ENCODE measurements around the gene CRIP1.

Gene CRIP1

DNA sequence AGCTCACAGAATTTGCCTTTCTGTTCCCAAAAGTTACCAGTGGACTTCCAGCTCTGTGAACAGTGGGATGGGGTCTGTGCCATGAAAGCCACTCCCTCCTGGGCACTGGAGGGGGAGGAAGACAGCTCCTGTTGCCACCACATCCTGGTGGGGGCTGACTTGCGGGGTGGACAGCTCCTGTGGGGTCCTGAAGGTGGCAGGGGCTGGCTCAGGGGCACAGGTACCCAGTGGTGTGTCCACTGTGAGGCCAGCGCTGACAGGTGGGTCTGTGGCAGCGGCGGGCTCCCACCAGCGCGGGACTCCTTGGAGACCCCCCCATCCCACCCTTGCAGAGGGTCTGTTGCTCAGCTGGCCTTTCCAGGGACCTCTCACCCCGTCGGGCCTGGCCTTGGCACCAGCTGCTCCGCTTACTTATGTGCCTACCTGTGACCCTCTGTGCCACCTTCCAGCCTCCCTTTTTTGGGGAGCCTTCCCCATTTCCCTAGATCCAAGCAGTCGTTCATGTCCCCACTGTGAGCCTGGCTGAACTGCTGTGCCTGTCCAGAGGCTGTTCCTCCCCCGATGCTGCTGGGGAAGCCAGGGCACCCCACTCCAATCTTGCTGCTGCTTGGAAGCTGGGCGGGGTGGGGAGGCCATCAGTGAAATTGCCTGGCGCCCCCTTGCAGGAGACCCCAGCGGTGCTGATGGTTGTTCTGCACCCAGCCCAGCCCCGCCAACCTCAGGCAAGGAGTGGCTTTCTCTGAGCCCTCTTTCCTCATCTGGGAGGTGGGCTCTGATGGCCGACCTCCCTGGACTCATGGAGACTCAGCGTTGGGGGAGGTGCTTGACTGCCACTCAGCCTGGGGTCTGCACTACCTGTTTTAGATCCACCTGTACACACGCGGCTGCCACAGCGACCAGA lies 6.5 kb downstream of the CRIP1 start:
- DNase-seq = no peak

- no peak for DNase-seq
Observed at GRCh38 chr14:105493921-105494605, 7.4 kb downstream of the CRIP1 start.

GRCh38 chr14:105494606-105494929 lies 7.9 kb downstream of the CRIP1 start:
- no peak for DNase-seq

DNA sequence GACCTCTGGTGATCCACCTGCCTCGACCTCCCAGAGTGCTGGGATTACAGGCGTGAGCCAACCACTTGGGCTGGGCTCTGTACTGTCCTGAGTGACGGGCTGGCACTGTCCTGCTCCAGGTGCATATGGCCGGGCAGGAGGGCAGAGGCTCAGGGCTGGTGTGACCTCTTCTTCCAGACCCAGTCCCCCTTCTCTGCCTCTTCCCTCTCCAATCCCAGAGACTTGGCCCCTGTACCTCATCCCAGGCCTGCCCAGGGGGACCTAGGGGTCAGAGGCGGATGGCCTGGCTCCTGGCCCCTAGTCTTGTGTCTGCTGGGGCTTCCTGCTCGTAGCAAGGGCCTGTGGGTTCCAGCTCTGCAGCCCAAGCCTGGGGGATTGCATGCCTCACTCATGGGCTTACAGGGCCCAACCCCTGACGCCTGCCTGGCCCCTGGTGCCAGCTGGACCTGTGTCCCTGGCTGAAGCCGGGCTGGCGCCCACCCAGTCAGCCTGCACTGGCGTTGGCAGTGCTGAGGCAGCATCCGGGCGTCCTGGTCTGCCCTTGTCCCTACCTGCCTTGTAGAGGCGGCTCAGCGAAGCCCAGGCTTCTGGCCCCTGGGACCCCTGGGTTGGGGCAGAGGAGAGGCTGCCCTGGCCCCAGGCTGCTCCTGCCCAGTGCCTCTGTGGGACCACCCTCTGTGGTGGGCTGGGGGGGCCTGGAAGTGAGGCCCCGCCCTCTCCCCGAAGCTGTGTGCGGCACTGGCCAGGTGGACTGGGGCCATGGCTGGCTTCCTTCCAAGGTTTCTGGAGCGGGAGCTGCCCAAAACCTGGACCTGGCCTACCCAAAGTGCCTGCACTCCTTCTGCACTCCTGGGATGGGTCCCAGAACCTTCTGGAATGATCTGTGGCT lies 8.7 kb downstream of the CRIP1 start:
- DNase-seq = no peak

- no peak for DNase-seq
Observed at GRCh38 chr14:105495990-105496830, 9.5 kb downstream of the CRIP1 start.

DNA sequence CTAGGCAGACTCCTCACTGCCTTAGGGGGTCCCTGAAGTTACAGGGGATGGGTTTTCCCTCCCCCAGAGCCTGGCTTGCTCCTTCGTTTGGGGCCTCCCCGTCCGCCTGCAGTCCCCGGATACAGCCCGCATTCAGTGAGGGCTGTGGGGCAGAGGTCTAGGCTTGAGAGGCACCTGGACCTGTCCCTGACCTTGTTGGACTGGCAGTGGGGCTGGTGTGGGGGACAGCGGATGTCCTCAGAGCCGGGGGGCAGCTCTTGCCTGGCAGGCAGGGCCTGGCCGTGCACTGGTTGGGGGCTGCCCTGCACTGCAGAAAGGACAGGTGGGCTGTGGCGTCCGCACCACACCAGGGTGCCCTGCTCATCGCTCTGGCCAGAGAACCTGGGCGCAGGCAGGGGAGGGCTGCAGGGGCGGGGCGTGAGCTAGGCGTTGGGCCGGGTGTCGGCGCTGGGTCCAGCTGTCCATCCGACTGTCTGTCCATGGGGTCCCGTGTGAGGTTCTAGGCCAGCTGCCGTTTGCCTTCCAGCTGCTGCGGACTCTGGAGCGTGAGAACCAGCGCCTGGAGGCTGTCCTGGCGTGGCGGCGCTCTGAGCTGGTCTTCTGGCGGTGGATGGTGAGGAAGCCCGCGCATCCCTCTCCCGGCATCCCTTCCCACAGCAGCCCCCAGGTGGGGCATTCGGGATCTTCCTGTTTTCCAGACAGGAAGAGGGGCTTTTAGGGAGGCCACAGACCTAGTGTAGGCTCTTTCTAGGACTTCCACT lies 10.3 kb downstream of the CRIP1 start:
- DNase-seq = no peak

- no peak for DNase-seq
Observed at GRCh38 chr14:105497671-105498429, 11.2 kb downstream of the CRIP1 start.

DNA sequence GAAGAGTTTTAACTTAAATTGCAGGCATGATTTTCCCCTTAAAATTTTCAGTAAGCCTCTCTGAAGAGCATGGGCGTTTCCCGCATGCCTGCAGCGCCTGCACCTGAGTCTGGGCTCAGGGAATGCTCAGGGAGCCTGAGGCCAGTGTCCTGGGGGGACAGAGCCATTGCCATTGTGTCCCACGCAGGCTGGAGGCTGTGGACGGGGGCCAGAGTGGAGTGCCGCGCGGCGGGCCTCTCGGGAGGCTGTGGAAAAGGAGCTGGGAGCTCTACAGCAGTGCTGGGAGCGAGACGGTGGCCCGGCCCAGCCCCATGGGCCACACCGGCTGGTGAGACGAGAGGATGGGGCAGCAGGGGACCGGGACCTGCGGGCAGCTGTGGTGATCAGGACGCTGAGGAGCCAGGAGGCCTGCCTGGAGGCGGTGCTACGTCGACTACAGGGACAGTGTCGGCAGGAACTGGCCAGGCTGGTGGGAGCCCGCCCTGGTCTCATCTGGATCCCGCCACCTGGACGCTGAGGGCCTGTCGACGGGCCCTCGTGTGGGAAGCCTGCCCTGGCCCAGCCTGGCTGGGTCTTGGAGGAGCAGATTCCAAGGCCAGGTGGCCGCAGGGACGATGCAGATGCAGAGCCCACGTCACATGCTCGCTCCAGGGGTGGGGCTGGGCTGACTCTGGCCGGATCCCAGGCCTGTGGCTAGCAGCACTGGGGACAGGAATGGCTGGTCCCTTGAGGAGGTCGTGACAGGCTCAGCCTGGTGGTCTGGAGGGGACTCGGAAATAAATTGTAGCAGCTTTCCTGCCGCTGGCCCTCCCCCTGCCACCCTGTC lies 12.0 kb downstream of the CRIP1 start:
- no peak for DNase-seq

GRCh38 chr14:105499256-105500035 lies 12.8 kb downstream of the CRIP1 start:
- DNase-seq = no peak

DNA sequence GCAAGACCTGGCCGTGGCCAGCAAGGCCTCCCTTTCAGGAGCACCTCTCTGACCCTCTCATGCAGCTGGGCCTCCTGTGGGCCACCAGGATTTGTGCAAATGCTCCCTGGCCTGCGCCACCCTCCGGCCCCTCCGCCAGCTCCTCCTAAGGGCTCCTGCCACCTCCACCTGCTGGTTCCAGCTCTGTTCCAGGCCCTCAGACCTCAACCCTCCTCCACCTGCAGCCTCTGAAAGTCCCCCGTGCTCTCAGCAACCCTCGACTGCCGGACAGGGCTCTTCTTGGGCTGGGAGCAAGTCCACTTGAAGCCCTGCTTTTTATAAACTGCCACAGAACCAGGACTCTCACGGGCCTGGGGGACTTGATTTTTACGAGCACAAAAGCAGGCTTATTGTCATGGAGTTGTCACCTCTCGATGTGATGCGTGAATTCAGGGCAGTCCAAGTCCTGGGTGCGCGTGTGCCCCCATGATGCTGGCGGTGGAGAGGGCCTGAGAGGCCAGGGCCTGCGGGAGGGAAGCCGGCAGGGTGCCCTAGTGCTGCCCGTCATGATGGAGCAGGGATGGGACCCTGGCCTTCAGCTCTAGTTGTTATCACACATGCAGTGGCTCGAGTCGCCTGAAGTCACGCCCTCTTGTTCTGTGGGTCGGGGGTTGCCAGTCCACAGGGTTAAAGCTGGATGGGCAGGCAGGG lies 13.5 kb downstream of the CRIP1 start:
- no peak for DNase-seq

- DNase-seq = no peak
Observed at GRCh38 chr14:105500726-105501101, 14.0 kb downstream of the CRIP1 start.

- no peak for DNase-seq
Observed at GRCh38 chr14:105501504-105502291, 15.0 kb downstream of the CRIP1 start.

DNA sequence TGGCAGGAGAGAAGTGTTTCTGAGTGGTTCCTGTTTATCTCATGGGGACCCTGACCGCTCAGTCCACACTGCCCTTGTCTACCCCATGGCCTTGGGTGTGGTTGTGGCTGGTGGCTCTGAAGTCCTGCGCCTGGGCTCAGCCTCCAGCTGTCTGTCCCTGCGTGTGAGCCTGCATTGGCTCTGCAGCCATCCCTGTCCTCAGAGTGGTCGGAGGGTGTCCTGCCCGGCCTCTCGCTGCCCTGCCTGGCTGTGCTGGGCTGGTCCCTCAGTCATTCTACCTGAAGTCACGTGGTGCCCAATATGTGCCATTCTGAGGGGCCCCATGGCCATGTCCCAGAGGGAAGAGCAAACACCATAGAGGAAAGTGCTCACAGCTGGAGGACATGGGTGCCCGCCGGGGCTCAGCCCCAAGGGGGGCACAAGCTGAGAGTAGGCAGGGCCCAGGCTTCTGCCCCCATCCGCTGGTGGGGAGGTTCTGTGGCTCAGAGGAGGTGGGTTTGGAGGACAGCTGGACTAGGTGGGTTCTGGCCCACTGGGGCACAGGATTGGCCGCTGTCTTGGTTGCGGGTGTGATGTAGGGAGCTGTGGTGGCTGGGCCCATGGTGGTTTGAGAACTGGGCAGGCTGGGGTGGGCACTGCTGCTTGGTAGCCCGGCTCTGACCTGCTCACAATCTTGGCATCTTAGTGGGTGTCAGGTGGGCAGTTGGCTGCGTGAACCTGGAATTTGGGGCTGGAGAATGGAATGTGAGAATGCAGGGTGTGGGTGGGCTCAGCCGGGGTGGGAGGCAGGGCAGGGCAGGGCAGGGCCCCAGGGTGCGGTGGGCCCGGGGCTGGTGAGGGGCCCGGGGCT lies 16.0 kb downstream of the CRIP1 start:
- no peak for DNase-seq

DNA sequence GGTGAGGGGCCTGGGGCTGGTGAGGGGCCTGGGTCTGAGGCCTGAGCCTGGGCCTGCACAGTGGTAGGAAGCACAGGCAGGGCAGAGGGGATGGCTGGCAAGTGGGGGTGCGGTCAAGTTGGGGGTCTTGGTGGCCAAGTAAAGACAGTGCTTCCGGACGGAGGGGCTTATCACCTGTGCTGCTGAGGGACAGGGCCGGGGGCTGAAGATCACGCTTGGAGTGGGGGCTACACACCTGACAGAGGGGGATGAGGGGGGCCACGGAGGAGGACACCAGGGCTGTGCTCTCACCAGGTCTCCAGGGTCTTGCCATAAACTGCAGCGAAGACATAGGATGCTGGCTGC lies 16.6 kb downstream of the CRIP1 start:
- DNase-seq = no peak

GRCh38 chr14:105503935-105504692 lies 17.4 kb downstream of the CRIP1 start:
- no peak for DNase-seq

DNA sequence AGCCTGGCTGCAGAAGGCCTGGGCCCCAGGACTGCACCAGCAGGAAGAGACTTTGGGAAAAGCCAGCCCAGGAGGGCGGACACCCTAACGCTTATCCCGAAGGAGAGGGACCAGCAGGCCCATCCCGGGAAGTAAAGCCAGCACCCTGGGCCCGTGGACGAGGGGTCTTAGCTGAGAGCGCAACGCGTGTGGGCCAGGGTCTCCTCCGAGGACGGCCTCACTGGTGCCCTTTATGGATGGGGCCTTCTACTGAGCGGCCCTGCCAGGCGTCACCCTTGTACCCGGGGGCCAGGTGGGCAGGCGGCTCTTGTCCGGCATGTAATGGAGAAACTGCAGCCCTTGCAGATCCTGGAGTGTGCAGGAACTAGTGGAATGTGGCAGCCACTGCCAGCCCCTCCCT lies 18.4 kb downstream of the CRIP1 start:
- DNase-seq = no peak
